GM06990 (cell line): ENCODE results near the gene ALKBH4.
"Not testable (repeated sequence)": the region's sequence is repeated elsewhere in the genome, so short reads cannot be mapped to it uniquely, and the experiment has no call there.

Experiments
- DNase-seq: peaks from one replicate; pipeline ENCODE4 v3.0.0-alpha.2; 2011; ENCODE audit not compliant: insufficient read length; ENCODE audit errors: extremely low read depth
- H3K27me3 ChIP-seq: replicated peaks from 2 replicates; pipeline ENCODE4 v1.6.0; 2011; ENCODE audit warnings: low read length; ENCODE audit not compliant: control insufficient read depth, insufficient read depth
- H3K36me3 ChIP-seq: 2 replicates; pipeline ENCODE4 v1.5.1; 2011; ENCODE audit warnings: low read length; ENCODE audit not compliant: control insufficient read depth, insufficient read depth
- H3K4me3 ChIP-seq: replicated peaks from 2 replicates; pipeline ENCODE4 v1.5.1; 2011; ENCODE audit warnings: low read depth, mild to moderate bottlenecking, control low read depth, low read length
- TF ChIP-seq, protein P1 (sequence below): IDR thresholded peaks from 2 replicates; pipeline ENCODE4 v1.5.1; 2011; ENCODE audit warnings: low read length, control low read depth, mild to moderate bottlenecking, inconsistent platforms; ENCODE audit not compliant: insufficient read depth, poor library complexity, severe bottlenecking

The ALKBH4 gene

GRCh38 chr7:102464577-102465280, at the start of gene ALKBH4, which contains the start of gene LRWD1:
ALKBH4 (minus strand) TSS chr7:102464863; CDS start chr7:102464836, 27 bp downstream.
LRWD1 (plus strand) TSS chr7:102464984; CDS start chr7:102465081, 97 bp downstream.
- H3K4me3 ChIP-seq = peak within 1 kb of the TSS; percentile 85
- TF ChIP-seq, protein P1, sequence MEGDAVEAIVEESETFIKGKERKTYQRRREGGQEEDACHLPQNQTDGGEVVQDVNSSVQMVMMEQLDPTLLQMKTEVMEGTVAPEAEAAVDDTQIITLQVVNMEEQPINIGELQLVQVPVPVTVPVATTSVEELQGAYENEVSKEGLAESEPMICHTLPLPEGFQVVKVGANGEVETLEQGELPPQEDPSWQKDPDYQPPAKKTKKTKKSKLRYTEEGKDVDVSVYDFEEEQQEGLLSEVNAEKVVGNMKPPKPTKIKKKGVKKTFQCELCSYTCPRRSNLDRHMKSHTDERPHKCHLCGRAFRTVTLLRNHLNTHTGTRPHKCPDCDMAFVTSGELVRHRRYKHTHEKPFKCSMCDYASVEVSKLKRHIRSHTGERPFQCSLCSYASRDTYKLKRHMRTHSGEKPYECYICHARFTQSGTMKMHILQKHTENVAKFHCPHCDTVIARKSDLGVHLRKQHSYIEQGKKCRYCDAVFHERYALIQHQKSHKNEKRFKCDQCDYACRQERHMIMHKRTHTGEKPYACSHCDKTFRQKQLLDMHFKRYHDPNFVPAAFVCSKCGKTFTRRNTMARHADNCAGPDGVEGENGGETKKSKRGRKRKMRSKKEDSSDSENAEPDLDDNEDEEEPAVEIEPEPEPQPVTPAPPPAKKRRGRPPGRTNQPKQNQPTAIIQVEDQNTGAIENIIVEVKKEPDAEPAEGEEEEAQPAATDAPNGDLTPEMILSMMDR = no peak
- H3K27me3 ChIP-seq = no peaks in the 10 kb centered on the region
- peaks cover 12% of the 10 kb centered on the region for H3K36me3 ChIP-seq
- peak; percentile 98 for DNase-seq

GRCh38 chr7:102512642-102513221, 48.1 kb upstream of the ALKBH4 start:
- peak; percentile 17 for DNase-seq
- not testable (repeated sequence) for H3K27me3 ChIP-seq, H3K36me3 ChIP-seq
- H3K4me3 ChIP-seq = peak overlapping the region; percentile 59

- H3K4me3 ChIP-seq, H3K27me3 ChIP-seq, DNase-seq, H3K36me3 ChIP-seq: not testable (repeated sequence)
Observed at GRCh38 chr7:102511860-102512522, 47.3 kb upstream of the ALKBH4 start.

GRCh38 chr7:102510575-102510974, 45.9 kb upstream of the ALKBH4 start:
- H3K4me3 ChIP-seq, DNase-seq, H3K27me3 ChIP-seq, H3K36me3 ChIP-seq: not testable (repeated sequence)

DNA sequence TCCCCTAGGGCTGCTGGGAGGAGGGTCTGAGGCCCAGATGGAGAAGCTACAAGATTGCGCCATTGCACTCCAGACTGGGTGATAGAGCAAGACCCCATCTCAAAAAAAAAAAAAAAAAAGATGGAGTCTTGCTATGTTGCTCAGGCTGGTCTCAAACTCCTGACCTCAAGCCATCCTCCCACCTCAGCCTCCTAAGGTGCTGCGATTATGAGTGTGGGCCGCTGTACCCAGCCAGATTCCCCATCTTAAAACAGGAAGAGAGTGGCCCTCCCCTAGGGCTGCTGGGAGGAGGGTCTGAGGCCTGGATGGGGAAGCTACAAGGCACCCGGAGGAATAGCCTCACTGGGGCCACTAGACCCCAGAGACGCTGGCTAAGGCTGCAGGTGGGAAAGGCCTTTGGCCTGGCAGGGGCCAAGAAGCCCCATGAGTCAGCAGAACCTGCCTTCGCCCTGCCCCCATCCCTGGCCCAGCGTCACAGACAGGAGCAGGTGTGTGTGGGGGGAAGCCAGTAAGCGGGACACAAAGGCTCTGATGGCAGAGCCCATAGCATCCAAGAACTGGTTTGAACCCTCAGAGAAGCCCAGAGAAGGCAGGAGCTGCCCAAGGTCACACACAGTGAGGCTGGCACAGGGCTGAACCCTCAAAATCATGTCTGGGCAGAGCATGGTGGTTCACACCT, 42.9 kb upstream of the ALKBH4 start:
- DNase-seq, H3K36me3 ChIP-seq, H3K4me3 ChIP-seq, H3K27me3 ChIP-seq: not testable (repeated sequence)

GRCh38 chr7:102505298-102506185, 40.9 kb upstream of the ALKBH4 start:
- not testable (repeated sequence) for H3K27me3 ChIP-seq, H3K36me3 ChIP-seq, H3K4me3 ChIP-seq, DNase-seq

DNA sequence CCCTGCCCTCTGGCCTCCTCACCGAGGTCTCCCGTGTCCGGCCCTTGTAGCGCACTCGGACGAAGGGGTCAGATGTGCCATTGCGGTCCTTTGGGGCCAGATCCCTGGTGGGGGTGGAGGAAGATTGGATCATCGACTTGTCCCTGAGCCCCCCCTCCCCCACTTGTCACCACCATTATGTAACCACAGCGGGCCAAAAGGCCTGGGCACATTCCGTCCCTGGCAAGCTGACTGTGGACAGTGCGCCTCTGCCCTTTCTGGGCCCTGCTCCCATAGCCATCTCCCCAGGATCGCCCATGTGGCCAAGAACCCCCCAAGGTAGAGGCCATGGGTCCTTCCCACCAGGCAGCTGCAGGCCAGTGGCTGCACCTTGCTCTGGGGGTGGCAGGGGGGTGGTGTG, 38.5 kb upstream of the ALKBH4 start:
- H3K4me3 ChIP-seq, H3K27me3 ChIP-seq, DNase-seq, H3K36me3 ChIP-seq: not testable (repeated sequence)

GRCh38 chr7:102498321-102498720, 33.7 kb upstream of the ALKBH4 start:
- not testable (repeated sequence) for H3K36me3 ChIP-seq, DNase-seq, H3K27me3 ChIP-seq, H3K4me3 ChIP-seq

GRCh38 chr7:102497308-102497707, 32.6 kb upstream of the ALKBH4 start:
- not testable (repeated sequence) for H3K36me3 ChIP-seq, DNase-seq, H3K4me3 ChIP-seq, H3K27me3 ChIP-seq

DNA sequence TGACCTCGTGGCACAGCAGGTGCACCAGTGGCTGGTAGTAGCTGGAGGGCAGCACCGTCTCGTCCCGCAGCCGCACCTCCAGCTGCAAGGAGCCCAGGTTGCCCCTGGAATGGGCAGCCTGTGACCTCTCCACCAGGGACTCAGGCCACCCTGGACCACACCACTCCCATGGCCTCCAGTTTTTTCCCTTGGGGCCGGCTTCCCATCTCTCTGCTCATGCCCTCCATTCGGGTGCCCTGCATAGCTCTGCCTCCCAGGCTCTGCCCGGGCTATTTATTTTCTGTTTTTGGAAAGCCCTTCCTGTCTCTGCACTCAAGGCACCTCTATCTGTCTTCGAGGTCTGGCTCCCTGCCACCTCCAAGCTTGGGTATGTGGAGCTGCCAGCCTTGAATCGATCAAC, 32.2 kb upstream of the ALKBH4 start:
- not testable (repeated sequence) for H3K27me3 ChIP-seq, DNase-seq, H3K36me3 ChIP-seq, H3K4me3 ChIP-seq

DNA sequence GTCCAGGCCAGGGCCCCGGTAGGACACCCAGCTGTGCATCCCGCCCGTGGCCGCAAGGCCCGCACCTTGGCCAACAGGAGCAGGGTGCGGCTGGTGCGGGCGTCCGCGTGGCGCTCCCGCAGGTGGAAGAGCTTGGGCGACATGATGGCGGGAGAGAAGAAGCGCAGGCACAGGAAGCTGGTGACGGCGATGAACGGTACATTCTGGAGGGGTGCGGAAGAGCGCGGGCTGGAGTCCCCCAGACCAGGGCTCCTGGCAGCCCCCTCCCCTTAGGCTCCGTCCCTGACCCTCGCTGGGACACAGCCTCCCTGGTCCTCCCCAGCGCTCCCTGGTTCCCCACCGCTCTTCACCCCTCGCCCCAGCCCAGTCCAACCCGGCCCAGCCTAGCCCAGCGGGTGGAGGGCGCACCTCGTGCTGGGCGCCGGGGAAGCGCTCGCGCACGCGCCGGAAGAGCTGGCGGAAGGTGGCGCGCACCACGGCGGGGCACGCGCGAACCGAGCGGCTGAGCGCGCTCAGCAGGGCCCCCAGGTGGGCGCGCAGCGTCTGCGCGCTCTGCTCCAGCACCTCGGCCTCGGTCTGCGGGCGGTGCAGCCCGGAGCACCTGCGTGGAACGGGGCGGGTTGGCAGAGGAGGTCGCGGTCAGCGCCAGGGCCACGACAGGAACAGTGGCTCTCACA, 29.9 kb upstream of the ALKBH4 start:
- DNase-seq, H3K27me3 ChIP-seq, H3K36me3 ChIP-seq, H3K4me3 ChIP-seq: not testable (repeated sequence)

DNA sequence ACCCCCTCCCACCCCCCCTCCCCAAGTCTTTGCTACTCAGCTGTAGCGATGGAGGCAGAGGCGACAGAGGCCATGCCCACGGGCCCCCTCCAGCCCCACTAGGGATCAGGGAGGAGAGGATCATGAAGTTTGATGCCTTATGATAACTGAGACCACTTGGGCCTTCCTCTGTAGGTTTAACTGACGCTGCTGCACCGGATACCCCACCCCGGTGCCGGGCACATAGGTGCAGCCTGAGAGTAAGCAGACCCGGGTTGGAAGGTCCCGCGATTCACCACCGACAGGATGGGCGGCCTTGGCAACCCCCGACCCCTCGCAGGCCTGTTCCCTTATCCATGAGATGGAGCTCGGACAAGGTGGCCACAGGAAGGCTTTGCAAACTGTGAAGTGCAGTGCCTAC, 29.4 kb upstream of the ALKBH4 start:
- not testable (repeated sequence) for H3K27me3 ChIP-seq, DNase-seq, H3K36me3 ChIP-seq, H3K4me3 ChIP-seq
